CD4-positive, alpha-beta T cell treated with Interferon alpha-2 for 1 hour (primary cell): Measurements from ENCODE around the gene PTPRJ.

Experiments
- DNase-seq, 2 donors: peaks; one replicate each; pipeline ENCODE4 v3.0.0-alpha.2; 2020 to 2022

PTPRJ gene

GRCh38 chr11:47997063-47998053, 17.0 kb downstream of the PTPRJ start:
- no peak for DNase-seq

- no peak for DNase-seq
These were observed 18.0 kb downstream of the PTPRJ start for GRCh38 chr11:47998345-47998732.

DNA sequence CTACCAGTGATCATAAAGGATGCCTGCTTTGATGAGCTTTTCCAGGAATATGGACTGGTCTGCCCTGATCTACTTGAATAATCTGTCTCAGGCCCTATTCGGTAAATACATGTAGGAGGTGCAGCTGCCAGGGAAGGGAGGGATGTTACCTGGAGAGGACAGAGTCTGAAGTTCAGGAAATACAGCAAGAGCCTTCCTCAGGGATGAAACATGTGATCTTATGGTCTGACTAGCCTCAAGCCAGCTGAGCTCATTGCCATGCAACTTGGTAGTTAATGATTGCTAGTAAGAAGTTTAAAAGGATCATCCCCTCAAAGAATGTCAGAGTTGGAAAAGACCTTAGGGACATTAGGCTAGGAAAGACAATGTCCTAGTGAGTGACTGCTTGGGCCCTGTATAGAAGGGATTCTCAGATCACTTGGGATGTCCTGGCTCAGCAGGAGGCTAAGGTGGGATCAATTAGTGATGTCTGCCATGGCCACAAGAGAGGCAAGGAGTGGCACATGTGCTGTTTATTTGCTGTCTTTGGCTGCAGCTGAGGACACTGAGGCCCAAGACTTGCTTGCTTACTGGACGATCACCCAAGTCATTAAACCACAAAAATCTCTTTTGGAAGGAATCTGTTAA, 18.5 kb downstream of the PTPRJ start:
- DNase-seq = no peak

GRCh38 chr11:48000432-48000831, 20.1 kb downstream of the PTPRJ start:
- DNase-seq = no peak

- DNase-seq = peak; percentile 87 to 94
These were observed 21.2 kb downstream of the PTPRJ start for GRCh38 chr11:48001438-48002021.

GRCh38 chr11:48002561-48002960, 22.2 kb downstream of the PTPRJ start:
- DNase-seq = peak; percentile 25 to 53

- no peak for DNase-seq
These were observed 23.6 kb downstream of the PTPRJ start for GRCh38 chr11:48003926-48004325.

- DNase-seq = no peak
These were observed 24.1 kb downstream of the PTPRJ start for GRCh38 chr11:48004456-48004855.

DNA sequence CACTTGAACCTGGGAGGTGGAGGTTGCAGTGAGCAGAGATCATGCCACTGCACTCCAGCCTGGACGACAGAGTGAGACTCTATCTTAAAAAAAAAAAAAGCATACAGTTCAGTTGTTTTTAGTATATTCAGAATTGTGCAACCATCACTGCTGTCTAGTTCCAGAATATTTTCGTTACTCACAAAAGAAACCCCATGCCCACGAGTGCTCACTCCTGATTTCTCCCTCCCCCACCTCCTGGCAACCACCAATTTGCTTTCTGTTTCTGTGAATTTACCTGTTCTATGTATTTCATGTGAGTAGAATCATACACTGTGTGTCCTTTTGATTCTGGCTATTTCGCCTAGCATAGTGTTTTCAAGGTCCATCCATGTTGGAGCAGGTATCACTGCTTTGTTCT, 24.8 kb downstream of the PTPRJ start:
- DNase-seq = peak in 1 of 2 donors; percentile 63

GRCh38 chr11:48005831-48006270, 25.5 kb downstream of the PTPRJ start:
- no peak for DNase-seq

GRCh38 chr11:48006301-48006992, 26.1 kb downstream of the PTPRJ start:
- no peak for DNase-seq

DNA sequence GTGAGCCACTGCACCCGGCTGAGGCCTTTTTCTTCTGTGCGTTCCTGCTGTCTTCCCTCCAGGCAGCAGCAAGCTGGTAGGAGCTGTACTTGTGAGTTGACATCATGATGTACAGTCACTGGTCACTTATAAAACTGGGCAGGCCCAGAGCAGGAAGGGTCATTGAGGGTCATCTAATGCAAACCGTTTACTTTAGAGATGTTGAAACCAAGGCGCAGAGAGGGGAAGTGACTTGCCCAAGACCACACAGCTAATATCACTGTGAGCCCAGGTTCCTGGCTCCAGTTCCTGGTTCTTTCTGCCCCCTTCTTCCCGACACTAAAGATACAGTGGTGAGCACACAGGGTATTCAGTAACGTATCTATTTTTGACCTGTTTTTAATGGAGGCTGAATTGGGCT, 27.3 kb downstream of the PTPRJ start:
- peak in 1 of 2 donors; percentile 53 for DNase-seq

- no peak for DNase-seq
These were observed 28.6 kb downstream of the PTPRJ start for GRCh38 chr11:48008951-48009270.

DNA sequence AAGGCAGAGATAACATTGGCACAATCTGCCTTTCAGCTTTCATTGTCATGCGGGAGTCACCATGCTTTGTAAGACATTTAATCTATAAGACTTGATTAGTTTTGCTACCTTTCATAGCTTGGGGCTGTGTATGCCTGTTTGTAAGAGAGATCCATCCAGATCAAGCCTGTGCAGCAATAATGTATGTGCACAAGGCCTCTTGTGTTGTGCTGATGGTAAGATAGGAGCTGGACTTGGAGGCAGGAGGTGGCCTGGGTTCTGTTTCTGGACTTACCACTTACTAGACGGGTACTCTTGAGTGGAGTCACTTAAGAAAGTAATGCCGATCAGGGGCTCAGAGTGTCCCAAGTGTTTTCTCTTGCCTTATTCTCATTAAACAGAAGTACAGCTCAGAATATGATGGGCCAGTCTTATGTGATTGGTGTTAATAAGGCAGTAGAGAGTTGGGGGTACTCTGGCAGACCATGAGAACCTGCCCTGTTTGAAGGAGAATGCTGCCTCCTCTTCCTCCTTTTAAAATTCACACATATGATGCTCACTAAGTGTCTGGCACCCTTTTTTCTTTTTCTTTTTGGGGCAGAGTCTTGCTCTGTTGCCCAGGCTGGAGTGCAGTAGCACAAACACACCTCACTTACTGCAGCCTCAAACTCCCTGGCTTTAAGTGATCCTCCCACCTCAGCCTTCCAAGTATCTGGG, 30.9 kb downstream of the PTPRJ start:
- no peak for DNase-seq

- DNase-seq = peak; percentile 68 to 82
These were observed 31.5 kb downstream of the PTPRJ start for GRCh38 chr11:48011798-48012391.

GRCh38 chr11:48013269-48013901, 33.0 kb downstream of the PTPRJ start:
- peak; percentile 50 to 72 for DNase-seq

- DNase-seq = no peak
These were observed 34.6 kb downstream of the PTPRJ start for GRCh38 chr11:48014917-48015316.

- peak in 1 of 2 donors; percentile 66 for DNase-seq
These were observed 36.9 kb downstream of the PTPRJ start for GRCh38 chr11:48017105-48017830.

DNA sequence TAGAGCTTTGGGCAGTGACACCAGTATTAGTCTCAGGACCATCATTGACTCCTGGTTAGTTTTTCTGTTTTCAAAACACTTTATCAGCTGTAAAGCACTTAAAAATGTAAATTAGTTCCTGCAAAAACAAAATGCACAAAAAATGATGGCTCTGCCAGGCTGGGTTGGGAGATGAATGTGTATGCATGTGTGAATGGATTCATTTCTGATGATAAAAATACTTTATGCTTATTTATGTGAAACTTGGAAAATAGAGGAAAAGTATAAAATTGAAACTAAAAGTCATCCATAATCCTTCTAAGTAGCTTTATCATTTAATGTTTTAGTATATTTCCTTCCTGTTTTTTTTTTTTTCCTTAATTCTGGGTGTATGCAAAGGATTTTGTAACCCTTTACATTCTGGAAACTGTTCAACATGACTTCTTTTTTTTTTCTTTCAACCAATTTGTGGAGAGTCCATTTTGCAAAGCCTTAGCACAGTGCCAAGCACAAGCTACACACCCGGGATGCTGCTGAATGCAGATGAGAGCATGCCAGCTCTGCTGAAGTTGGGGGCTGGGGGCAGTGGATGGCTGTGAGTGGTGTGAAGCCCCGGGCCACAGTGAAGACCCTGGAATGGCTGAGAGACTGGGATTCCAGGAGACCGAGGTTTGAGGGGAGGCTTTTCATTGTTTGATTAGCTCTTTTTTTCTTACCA, 37.6 kb downstream of the PTPRJ start:
- DNase-seq = no peak

DNA sequence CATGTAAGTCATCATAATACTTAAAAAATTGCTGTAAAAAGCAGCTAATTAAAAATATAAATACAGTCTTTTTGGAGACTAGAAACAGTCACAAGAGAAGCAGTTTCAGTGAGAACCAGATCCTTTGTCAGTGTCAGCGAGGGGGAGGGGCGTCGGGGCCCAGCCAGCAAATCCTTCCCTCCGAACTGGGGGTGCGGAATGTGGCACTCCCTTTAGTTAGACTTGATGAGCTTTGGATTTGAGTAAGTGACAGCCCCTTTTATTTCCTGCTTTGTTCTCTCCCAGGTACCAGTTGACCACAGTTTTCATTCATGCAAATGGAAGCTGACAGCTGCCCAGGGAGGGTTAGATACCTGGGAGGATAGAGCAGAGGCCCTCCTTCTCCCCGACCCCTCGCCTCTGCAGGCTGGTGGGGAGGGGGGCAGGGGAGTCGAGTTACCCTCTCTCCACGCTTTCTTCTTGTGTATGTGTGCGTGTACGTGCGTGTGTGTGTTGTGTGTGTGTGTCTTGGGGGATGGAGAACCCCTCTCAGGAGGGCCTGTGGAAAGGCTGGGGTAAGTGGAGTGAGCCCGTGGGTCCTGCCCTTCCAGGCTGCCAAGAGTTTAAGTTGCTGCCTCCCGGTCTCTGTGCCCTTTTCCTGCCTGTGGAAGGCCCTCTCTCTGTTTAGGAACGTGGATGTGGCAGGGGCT, 38.3 kb downstream of the PTPRJ start:
- DNase-seq = no peak
